Suprapubic skin (tissue), 4 donors: Measurements from ENCODE around the gene BAAT. TPM values are rescaled to one million over a fixed set of nuclear protein-coding genes. Genes with fewer than 3 reads are reported as not detected.

Source experiments
- DNase-seq, 2 donors: peaks; one replicate each; pipeline ENCODE4 v3.0.0-alpha.2; 2019; ENCODE audit warnings: low spot score in 2 of 2
- H3K27ac ChIP-seq: fragments of 200-600 bp; sonication (generic); one replicate; pipeline ENCODE4 v1.5.1; 2019
- H3K27me3 ChIP-seq: fragments of 200-600 bp; sonication (generic); one replicate; pipeline ENCODE4 v1.5.1; 2019
- H3K36me3 ChIP-seq: fragments of 200-600 bp; sonication (generic); one replicate; pipeline ENCODE4 v1.5.1; 2019
- H3K4me1 ChIP-seq: fragments of 200-600 bp; sonication (generic); one replicate; pipeline ENCODE4 v1.5.1; 2019
- H3K4me3 ChIP-seq: fragments of 200-600 bp; sonication (generic); one replicate; pipeline ENCODE4 v1.5.1; 2019; ENCODE audit warnings: mild to moderate bottlenecking
- H3K9me3 ChIP-seq: fragments of 200-600 bp; sonication (generic); one replicate; pipeline ENCODE4 v1.5.1; 2019
- EP300 ChIP-seq: sonication (generic); formaldehyde crosslinking; IDR thresholded peaks from one replicate; pipeline ENCODE4 v1.6.1; 2017; ENCODE audit warnings: antibody characterized with exemption
- POLR2A ChIP-seq, 2 donors: fragments of 450-650 bp; IDR thresholded peaks; one replicate each; pipeline ENCODE4 v1.6.1; 2017; ENCODE audit warnings: antibody characterized with exemption in 2 of 2, mild to moderate bottlenecking in 2 of 2, moderate library complexity in 2 of 2
- POLR2AphosphoS5 ChIP-seq, 3 donors: sonication (generic); formaldehyde crosslinking; IDR thresholded peaks; one replicate each; pipeline ENCODE4 v1.6.1; 2017; ENCODE audit warnings: antibody characterized with exemption in 3 of 3
- WGBS: methylation state at CpG from one replicate; pipeline ENCODE4 v1.1.5; 2018; 5-methylcytosine and 5-hydroxymethylcytosine counted together
- total RNA-seq, 4 donors: library from RNA; depleted of rRNA; stranded (reverse); fragments of >200 nt; gene quantifications; one replicate each; pipeline ENCODE4 v1.1.0, GENCODE V29; 2016
- TF ChIP-seq, protein P1 (sequence below), 2 donors: fragments of 200-600 bp in 1 of 2; fragments of 450-650 bp in 1 of 2; sonication (generic) in 1 of 2; IDR thresholded peaks; one replicate each; pipeline ENCODE4 v1.5.1; 2016 to 2019; ENCODE audit warnings: antibody characterized with exemption in 2 of 2, mild to moderate bottlenecking in 1 of 2, moderate library complexity in 1 of 2

The BAAT gene
- total RNA-seq, 4 donors from 2014 or later: 2.3 TPM; not detected in 3

DNA sequence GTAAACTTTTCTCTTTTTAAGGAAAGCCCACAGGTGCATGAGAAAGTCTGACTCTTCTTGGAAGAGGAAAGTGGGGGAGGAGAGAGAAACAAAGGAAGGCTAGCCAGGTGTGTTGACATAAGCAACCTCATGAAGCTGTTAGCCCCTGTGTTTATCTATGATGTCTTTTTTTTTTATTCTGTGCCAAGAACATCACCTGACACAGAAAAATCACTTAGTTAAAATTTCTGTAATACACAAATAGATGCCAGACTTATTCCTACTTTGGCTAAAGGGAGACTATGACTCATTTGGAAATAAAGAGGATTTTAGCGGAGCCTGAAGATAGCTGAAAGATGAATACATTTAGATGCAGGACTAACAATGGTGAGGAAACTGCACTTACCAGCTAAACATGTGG, 58.3 kb downstream of the BAAT start:
- H3K27ac ChIP-seq: no peak overlapping the region
- TF ChIP-seq EP300: no peak
- H3K4me1 ChIP-seq: no peaks in the 10 kb centered on the region
- no peaks in the 10 kb centered on the region for H3K27me3 ChIP-seq
- H3K9me3 ChIP-seq: peaks cover 8% of the 10 kb centered on the region
- H3K4me3 ChIP-seq: no peak overlapping the region
- no peak for DNase-seq
- no peaks in the 10 kb centered on the region for H3K36me3 ChIP-seq
- 32% methylated on average over 1 of the region's 1 CpG for WGBS

DNA sequence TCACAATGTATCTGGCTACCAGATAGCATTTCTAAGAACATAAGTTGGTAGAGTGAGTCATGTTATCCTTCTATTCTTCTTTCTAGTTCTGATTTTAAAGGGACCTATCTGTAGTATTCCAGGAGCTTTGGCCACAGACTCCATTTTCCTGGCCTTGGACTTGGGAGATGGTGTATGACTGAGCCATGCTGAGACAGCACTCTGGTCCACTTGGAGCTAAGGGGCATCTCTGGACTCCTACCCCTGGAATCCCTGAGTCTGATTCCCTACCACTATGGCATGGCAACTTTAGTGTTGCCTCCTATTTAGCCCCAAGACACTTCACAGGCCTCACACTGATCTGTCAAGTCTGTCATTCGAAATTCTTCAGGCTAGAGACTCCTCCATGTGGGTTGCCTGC, 58.8 kb downstream of the BAAT start:
- no peak for TF ChIP-seq POLR2AphosphoS5 (IDR thresholded peaks at IDR 0.05)
- TF ChIP-seq, protein P1, sequence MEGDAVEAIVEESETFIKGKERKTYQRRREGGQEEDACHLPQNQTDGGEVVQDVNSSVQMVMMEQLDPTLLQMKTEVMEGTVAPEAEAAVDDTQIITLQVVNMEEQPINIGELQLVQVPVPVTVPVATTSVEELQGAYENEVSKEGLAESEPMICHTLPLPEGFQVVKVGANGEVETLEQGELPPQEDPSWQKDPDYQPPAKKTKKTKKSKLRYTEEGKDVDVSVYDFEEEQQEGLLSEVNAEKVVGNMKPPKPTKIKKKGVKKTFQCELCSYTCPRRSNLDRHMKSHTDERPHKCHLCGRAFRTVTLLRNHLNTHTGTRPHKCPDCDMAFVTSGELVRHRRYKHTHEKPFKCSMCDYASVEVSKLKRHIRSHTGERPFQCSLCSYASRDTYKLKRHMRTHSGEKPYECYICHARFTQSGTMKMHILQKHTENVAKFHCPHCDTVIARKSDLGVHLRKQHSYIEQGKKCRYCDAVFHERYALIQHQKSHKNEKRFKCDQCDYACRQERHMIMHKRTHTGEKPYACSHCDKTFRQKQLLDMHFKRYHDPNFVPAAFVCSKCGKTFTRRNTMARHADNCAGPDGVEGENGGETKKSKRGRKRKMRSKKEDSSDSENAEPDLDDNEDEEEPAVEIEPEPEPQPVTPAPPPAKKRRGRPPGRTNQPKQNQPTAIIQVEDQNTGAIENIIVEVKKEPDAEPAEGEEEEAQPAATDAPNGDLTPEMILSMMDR (IDR thresholded peaks at IDR 0.05): no peak
- no peak for TF ChIP-seq POLR2A (IDR thresholded peaks at IDR 0.05)
- no peak for TF ChIP-seq EP300
- H3K27me3 ChIP-seq: no peaks in the 10 kb centered on the region
- H3K4me1 ChIP-seq: no peaks in the 10 kb centered on the region
- 50% methylated on average over 1 of the region's 1 CpG for WGBS
- no peaks in the 10 kb centered on the region for H3K36me3 ChIP-seq
- H3K9me3 ChIP-seq: peaks cover 8% of the 10 kb centered on the region
- no peak for DNase-seq
- no peak overlapping the region for H3K27ac ChIP-seq
- H3K4me3 ChIP-seq: no peak overlapping the region

DNA sequence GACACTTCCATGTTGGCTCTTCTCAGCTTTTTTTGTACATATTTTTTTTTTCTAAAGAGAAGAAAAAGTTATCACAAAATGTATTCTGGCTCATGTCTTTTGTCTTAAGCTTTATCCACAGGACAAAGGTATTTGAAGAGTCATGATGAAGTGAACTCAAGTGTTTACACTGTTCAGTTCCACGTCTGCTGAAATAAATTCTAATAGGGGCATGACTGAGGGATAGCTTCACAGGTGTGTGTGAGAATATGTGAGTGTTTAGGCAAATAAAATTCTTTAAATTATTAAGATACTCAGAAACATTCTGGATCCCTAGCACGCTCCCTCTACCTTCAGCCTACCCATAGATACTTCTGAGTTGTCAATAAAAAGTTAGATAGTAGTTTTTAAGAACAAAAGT, 59.8 kb downstream of the BAAT start:
- TF ChIP-seq POLR2A (IDR thresholded peaks at IDR 0.05) (no peak), EP300 (no peak), POLR2AphosphoS5 (IDR thresholded peaks at IDR 0.05) (no peak)
- TF ChIP-seq, protein P1 (IDR thresholded peaks at IDR 0.05): no peak
- H3K9me3 ChIP-seq: peaks cover 8% of the 10 kb centered on the region
- H3K4me3 ChIP-seq: no peak overlapping the region
- H3K27me3 ChIP-seq: no peaks in the 10 kb centered on the region
- no peaks in the 10 kb centered on the region for H3K36me3 ChIP-seq
- H3K27ac ChIP-seq: no peak overlapping the region
- no peak for DNase-seq
- no peaks in the 10 kb centered on the region for H3K4me1 ChIP-seq
- 81% methylated on average over 2 of the region's 2 CpGs for WGBS

DNA sequence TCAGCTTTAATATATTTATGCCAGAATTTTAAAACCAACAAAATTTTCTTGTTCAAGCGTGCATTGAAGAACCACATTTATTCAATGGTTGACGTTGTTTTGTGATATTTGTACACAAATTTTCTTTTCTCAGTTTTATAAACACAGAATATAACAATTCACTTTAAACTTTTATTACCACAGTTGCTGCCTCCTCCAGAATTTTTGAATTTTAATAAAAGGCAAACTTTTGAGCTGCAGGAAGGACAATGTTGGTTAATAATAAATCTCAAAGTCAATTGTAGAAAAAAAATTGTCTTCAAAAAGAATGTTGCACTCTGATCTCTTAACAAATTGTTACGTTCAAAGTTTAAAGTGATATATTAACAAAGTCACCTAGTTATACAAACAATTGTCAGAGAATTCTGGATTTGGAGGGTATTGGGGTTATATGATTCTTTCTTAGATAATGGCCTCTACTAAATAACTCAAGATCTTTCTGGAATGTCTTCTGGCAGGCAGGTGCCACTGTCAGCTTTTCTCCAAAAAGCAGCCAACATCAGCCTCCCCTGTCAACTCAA, 60.5 kb downstream of the BAAT start:
- H3K27me3 ChIP-seq: no peaks in the 10 kb centered on the region
- peaks cover 8% of the 10 kb centered on the region for H3K9me3 ChIP-seq
- no peak for DNase-seq
- H3K4me1 ChIP-seq: no peaks in the 10 kb centered on the region
- H3K27ac ChIP-seq: no peak overlapping the region
- WGBS: 87% methylated on average over 3 of the region's 3 CpGs
- H3K4me3 ChIP-seq: no peak overlapping the region
- TF ChIP-seq POLR2AphosphoS5 (IDR thresholded peaks at IDR 0.05) (no peak), EP300 (no peak), POLR2A (IDR thresholded peaks at IDR 0.05) (no peak)
- TF ChIP-seq, protein P1 (IDR thresholded peaks at IDR 0.05): no peak
- H3K36me3 ChIP-seq: no peaks in the 10 kb centered on the region

DNA sequence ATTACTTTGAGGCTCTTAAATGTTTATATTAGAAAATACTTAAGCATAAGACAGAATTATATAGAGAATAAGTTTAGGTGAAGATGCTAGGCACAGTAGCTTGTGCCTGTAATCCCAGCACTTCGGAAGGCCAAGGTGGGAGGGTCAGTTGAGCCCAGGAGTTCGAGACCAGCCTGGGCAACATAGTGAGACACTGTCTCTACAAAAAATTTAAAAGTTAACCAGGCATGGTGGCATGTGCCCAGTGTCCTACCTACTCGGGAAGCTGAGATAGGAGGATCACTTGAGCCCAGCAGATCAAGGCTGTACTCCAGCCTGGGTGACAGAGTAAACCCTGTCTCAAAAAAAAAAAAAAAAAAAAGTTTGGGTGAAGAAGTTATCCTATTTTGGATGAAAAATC, 61.7 kb downstream of the BAAT start:
- no peak for TF ChIP-seq POLR2AphosphoS5 (IDR thresholded peaks at IDR 0.05)
- no peak for TF ChIP-seq EP300
- TF ChIP-seq, protein P1 (IDR thresholded peaks at IDR 0.05): no peak
- no peak for TF ChIP-seq POLR2A (IDR thresholded peaks at IDR 0.05)
- WGBS: 82% methylated on average over 3 of the region's 3 CpGs
- no peak for DNase-seq
- Histone ChIP-seq H3K36me3 (no peaks in the 10 kb centered on the region), H3K4me3 (no peak overlapping the region), H3K9me3 (peaks cover 8% of the 10 kb centered on the region), H3K27me3 (no peaks in the 10 kb centered on the region), H3K27ac (no peak overlapping the region), H3K4me1 (no peaks in the 10 kb centered on the region)

DNA sequence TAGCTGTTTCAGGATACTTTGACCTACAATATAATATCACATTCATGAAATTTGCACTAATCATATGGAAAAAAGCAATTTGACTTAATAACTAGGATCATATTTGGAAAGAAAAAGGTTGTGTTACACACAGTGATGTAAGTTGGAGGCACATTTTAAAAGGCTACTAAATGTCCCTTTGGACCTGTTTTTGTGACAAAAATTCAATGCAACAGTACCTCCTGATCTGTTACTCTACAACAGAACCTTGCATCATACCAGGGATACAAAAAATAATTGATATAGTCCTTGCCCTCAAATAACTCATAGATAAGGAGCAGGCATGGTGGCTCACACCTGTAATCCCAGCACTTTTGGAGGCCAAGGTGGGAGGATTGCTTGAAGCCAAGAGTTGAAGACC, 67.1 kb downstream of the BAAT start:
- no peaks in the 10 kb centered on the region for H3K4me1 ChIP-seq
- H3K27ac ChIP-seq: no peak overlapping the region
- no peak for DNase-seq
- no peak overlapping the region for H3K4me3 ChIP-seq
- no peaks in the 10 kb centered on the region for H3K27me3 ChIP-seq
- TF ChIP-seq POLR2AphosphoS5 (IDR thresholded peaks at IDR 0.05): no peak
- no peak for TF ChIP-seq POLR2A (IDR thresholded peaks at IDR 0.05)
- no peak for TF ChIP-seq EP300
- TF ChIP-seq, protein P1 (IDR thresholded peaks at IDR 0.05): no peak
- H3K36me3 ChIP-seq: no peaks in the 10 kb centered on the region
- no peaks in the 10 kb centered on the region for H3K9me3 ChIP-seq
